ENCODE measurements around the gene ZNF784.

DNA sequence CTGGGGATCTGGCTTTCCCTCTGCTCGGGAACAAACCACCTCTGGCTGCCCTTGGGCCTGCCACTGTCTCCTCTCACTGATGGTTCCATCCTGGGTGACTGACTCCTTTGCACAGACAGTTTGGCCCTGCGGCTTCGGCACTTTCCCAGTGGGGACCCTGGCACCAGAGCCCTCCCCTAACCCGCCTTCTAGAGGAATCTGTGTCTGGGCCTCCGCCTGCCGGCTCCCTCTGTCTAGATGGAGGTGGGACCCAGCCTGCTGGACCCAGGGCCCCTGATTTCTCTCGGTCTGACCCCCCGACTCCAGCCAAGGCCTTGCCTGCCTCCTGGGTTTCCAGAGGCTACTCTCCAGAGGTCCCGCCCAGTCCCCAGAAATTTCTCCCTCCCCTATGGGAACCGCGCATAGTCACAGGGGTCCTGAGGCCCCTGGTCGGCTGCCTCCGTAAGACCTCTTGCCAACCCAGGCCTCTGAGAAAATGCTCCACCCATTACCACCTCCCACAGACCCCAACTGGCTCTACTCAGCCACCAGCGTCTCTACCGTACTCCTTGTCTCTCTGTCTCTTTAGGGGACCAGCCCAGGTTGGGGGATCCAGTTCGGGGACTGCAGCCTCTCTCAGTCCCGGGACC lies 26.4 kb upstream of the ZNF784 start:
- TF ChIP-seq CTCF (IDR thresholded peaks at IDR 0.05; ENCODE audit: control extremely low read depth in 1 of 3, insufficient read depth in 1 of 3, low read depth in 1 of 3, low read length in 3 of 3) = no peak
- no peak for TF ChIP-seq POLR2A (IDR thresholded peaks at IDR 0.05; ENCODE audit: control extremely low read depth in 1 of 2, low read depth in 2 of 2, low read length in 2 of 2)
- no peak for TF ChIP-seq CEBPB (IDR thresholded peaks at IDR 0.05; ENCODE audit: low read depth, low read length)
- TF ChIP-seq TEAD4 (IDR thresholded peaks at IDR 0.05; ENCODE audit: low read depth, low read length) = no peak
- TF ChIP-seq ZNF274 (IDR thresholded peaks at IDR 0.05; ENCODE audit: borderline replicate concordance, extremely low read depth, low read length) = no peak
- no peak for TF ChIP-seq SIX5 (IDR thresholded peaks at IDR 0.05; ENCODE audit: low read depth, low read length)
- TF ChIP-seq HDAC2 (IDR thresholded peaks at IDR 0.05; ENCODE audit: borderline replicate concordance in 1 of 2, low read depth in 2 of 2, low read length in 2 of 2) = no peak
